ENCODE data around the gene MYL3.

GRCh38 chr3:46854555-46854991 is 8.7 kb downstream of the MYL3 start:
- no peak for TF ChIP-seq CTCF (conservative IDR thresholded peaks at IDR 0.05; ENCODE audit: low read depth in 2 of 2)
- no peak for TF ChIP-seq POLR2AphosphoS5 (IDR thresholded peaks at IDR 0.05; ENCODE audit: low read depth)
